MCF 10A (cell line): ENCODE data around the gene SLC9A5. TPM values are rescaled to one million over a fixed set of nuclear protein-coding genes. Genes with fewer than 3 reads are reported as not detected.

ENCODE experiments used
- BruUV-seq: library from RNA; stranded (reverse); fragments of 400-500 nt; replicated peaks from 2 replicates; lab custom pipeline; 2021; lab: Mats Ljungman, UMichigan
- CTCF ChIA-PET: fragments of 300-600 bp; sonication (Branson Sonifier 250); formaldehyde crosslinking; extraction: SDS; loops from one replicate; lab custom pipeline; 2021; ENCODE audit warnings: antibody characterized with exemption, inconsistent platforms; lab: Yijun Ruan, JAX
- POLR2A ChIA-PET: fragments of 300-600, 350-650 bp; sonication (Branson Sonifier 250); formaldehyde crosslinking; extraction: SDS; loops from one replicate; lab custom pipeline; 2020; ENCODE audit warnings: antibody characterized with exemption, inconsistent platforms; lab: Yijun Ruan, JAX
- DNase-seq: peaks from one replicate; pipeline ENCODE4 v3.0.0-alpha.2; 2018; ENCODE audit not compliant: unreplicated experiment
- H3K27ac Mint-ChIP-seq: one replicate; pipeline ENCODE4 v1.8.0; 2022; ENCODE audit warnings: mild to moderate bottlenecking, low read depth, mixed read lengths; ENCODE audit not compliant: unreplicated experiment
- H3K27me3 Mint-ChIP-seq: one replicate; pipeline ENCODE4 v1.8.0; 2022; ENCODE audit warnings: mixed read lengths; ENCODE audit not compliant: insufficient read depth, unreplicated experiment
- H3K36me3 Mint-ChIP-seq: one replicate; pipeline ENCODE4 v1.8.0; 2022; ENCODE audit warnings: mild to moderate bottlenecking, moderate library complexity, mixed read lengths; ENCODE audit not compliant: insufficient read depth, unreplicated experiment
- H3K4me1 Mint-ChIP-seq: one replicate; pipeline ENCODE4 v1.8.0; 2022; ENCODE audit warnings: mixed read lengths; ENCODE audit not compliant: insufficient read depth, unreplicated experiment
- H3K4me3 Mint-ChIP-seq: one replicate; pipeline ENCODE4 v1.8.0; 2022; ENCODE audit warnings: mild to moderate bottlenecking, moderate library complexity, mixed read lengths; ENCODE audit not compliant: unreplicated experiment
- H3K9me3 Mint-ChIP-seq: one replicate; pipeline ENCODE4 v1.8.0; 2022; ENCODE audit warnings: mixed read lengths; ENCODE audit not compliant: unreplicated experiment
- intact Hi-C: fragments of 100-400 bp; cut with micrococcal nuclease; formaldehyde crosslinking; loops from 2 replicates; pipeline ENCODE4 v1.14.1; 2022
- total RNA-seq: library from RNA; stranded (reverse); gene quantifications from 2 replicates; pipeline ENCODE4 v1.2.3, GENCODE V29; 2022
- TF ChIP-seq, protein P1 (sequence below): fragments of 200-600 bp; IDR thresholded peaks from one replicate; pipeline ENCODE4 v1.8.0; 2022; ENCODE audit warnings: antibody characterized with exemption, mild to moderate bottlenecking; ENCODE audit not compliant: unreplicated experiment

SLC9A5 gene
- total RNA-seq, 1 experiment from 2014 or later, result 0.40 TPM

DNA sequence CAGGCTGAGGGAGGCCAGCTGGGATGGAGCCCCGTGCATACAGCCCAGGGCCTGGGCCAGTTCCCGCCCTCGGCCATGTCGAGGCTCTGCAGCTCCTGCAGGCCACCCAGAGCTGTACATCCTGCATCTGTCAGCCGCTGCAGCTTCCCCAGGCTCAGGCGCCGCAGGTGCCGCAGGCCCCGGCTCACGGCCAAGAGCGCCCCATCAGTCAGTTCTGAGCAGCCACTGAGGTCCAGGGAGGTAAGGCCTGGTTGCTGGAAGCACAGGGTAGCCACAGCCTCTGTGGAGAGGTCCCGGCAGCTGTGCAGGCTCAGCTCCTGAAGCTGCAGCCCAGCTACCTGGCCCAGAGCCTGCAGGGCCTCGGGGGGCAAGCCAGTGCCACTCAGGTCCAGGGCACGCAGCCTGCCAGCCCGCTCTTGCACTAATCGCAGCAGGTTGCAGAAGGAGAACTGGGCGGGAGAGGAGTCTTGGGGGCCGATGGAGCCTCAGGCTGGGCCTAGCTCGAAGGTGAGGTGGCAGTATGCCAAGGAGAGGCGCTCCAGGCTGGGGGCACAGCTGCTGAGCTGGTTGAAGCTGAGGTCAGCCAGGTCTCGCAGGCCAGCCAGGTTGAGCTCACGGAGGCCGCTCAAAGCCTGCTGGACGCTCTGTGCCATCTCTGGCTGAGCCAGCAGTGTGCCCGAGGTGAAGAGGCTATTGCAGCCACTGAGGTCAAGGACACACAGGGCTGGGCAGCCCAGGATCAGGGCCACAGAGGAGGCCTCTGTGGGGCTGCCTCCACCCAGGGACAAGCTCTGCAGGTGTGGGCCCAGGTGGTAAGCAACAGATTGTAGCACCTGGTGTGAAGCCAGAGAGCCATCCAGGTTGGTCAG is 38.5 kb upstream of the SLC9A5 start:
- H3K4me3 Mint-ChIP-seq, result no peak overlapping the region
- H3K9me3 Mint-ChIP-seq, result no peaks in the 10 kb centered on the region
- peaks cover 19% of the 10 kb centered on the region for H3K36me3 Mint-ChIP-seq
- POLR2A ChIA-PET, result interaction anchor here (0.5 to 9.4 kb wide), 5 partner anchors 17 to 50 kb away, joined by 3 to 87 read pairs (median 3); partner anchors contain the start of genes MATCAP1 and TMEM208
- peaks cover 36% of the 10 kb centered on the region for H3K4me1 Mint-ChIP-seq
- BruUV-seq, result no TSS peak
- no peaks in the 10 kb centered on the region for H3K27me3 Mint-ChIP-seq
- intact Hi-C loops, result no loop called here
- no peak for DNase-seq
- CTCF ChIA-PET, result interaction anchor here (0.6 to 4.4 kb wide), 3 partner anchors 12 to 1896 kb away, joined by 3 to 29 read pairs (median 3); partner anchors contain the start of gene ELMO3
- TF ChIP-seq, protein P1, sequence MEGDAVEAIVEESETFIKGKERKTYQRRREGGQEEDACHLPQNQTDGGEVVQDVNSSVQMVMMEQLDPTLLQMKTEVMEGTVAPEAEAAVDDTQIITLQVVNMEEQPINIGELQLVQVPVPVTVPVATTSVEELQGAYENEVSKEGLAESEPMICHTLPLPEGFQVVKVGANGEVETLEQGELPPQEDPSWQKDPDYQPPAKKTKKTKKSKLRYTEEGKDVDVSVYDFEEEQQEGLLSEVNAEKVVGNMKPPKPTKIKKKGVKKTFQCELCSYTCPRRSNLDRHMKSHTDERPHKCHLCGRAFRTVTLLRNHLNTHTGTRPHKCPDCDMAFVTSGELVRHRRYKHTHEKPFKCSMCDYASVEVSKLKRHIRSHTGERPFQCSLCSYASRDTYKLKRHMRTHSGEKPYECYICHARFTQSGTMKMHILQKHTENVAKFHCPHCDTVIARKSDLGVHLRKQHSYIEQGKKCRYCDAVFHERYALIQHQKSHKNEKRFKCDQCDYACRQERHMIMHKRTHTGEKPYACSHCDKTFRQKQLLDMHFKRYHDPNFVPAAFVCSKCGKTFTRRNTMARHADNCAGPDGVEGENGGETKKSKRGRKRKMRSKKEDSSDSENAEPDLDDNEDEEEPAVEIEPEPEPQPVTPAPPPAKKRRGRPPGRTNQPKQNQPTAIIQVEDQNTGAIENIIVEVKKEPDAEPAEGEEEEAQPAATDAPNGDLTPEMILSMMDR, result no peak
- no peak overlapping the region for H3K27ac Mint-ChIP-seq

DNA sequence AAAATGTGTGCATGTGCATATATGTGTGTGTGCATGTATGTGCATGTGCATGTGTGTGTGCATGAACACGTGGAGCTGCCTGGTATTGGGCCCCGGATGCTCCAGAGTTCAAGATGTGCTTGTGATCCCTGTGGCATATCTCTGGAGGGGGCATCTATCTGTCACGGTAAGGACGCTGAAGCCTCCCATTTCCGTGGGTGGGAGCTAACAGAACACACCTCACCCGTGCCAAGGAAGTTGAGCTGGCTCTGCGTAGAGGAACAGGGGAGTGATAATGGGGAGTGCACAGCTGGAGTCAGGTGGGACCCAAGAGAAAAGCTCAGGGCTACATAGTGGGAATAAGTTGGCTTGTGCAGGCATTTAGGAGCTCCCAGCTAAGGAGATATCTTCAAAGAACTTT is 37.1 kb upstream of the SLC9A5 start:
- DNase-seq, result no peak
- Mint-ChIP-seq H3K4me3 (no peak overlapping the region), H3K36me3 (peaks cover 15% of the 10 kb centered on the region), H3K4me1 (peaks cover 33% of the 10 kb centered on the region), H3K9me3 (no peaks in the 10 kb centered on the region), H3K27me3 (no peaks in the 10 kb centered on the region), H3K27ac (no peak overlapping the region)
- no TSS peak for BruUV-seq
- intact Hi-C loops, result no loop called here
- ChIA-PET POLR2A (interaction anchor here (1.0 to 9.4 kb wide), 6 partner anchors 13 to 51 kb away, joined by 3 to 87 read pairs (median 5); partner anchors contain the start of genes ELMO3, MATCAP1 and TMEM208), CTCF (interaction anchor here (0.6 to 1.3 kb wide), 3 partner anchors 13 to 48 kb away, joined by 3 to 6 read pairs (median 3); partner anchors contain the start of genes ELMO3 and TMEM208)
- TF ChIP-seq, protein P1, result no peak

DNA sequence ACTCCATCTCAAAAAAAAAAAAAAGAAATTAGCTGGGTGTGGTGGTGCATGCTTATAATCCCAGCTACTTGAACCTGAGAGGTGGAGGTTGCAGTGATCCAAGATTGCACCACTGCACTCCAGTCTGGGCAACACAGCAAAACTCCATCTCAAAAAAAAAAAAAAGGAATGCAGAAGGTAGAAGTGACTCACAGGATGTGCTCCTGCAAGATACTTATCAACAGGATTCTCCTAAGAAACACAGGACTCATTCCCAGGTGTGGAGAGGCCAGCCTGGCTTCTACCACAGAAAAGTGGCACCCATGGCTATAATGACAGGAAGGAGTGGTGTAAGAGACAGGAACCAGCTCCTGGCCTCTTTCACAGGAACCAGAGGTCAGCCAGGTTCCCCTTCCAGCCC is 36.0 kb upstream of the SLC9A5 start:
- Mint-ChIP-seq H3K9me3 (no peaks in the 10 kb centered on the region), H3K27me3 (no peaks in the 10 kb centered on the region), H3K4me1 (peaks cover 25% of the 10 kb centered on the region), H3K4me3 (peak overlapping the region; percentile 39), H3K27ac (peak overlapping the region; percentile 69), H3K36me3 (peaks cover 7% of the 10 kb centered on the region)
- CTCF ChIA-PET, result interaction anchor here (0.7 to 1.3 kb wide), 3 partner anchors 15 to 72 kb away, joined by 3 to 6 read pairs (median 3); partner anchors contain the start of gene ELMO3
- BruUV-seq, result no TSS peak
- intact Hi-C loops, result no loop called here
- TF ChIP-seq, protein P1, result no peak
- peak; percentile 66 for DNase-seq
- POLR2A ChIA-PET, result interaction anchor here (0.6 to 9.4 kb wide), 12 partner anchors 11 to 1377 kb away, joined by 3 to 87 read pairs (median 4); partner anchors contain the start of genes ELMO3, FHOD1, MATCAP1 and TMEM208
